Measurements from ENCODE around the gene PTGIS.

DNA sequence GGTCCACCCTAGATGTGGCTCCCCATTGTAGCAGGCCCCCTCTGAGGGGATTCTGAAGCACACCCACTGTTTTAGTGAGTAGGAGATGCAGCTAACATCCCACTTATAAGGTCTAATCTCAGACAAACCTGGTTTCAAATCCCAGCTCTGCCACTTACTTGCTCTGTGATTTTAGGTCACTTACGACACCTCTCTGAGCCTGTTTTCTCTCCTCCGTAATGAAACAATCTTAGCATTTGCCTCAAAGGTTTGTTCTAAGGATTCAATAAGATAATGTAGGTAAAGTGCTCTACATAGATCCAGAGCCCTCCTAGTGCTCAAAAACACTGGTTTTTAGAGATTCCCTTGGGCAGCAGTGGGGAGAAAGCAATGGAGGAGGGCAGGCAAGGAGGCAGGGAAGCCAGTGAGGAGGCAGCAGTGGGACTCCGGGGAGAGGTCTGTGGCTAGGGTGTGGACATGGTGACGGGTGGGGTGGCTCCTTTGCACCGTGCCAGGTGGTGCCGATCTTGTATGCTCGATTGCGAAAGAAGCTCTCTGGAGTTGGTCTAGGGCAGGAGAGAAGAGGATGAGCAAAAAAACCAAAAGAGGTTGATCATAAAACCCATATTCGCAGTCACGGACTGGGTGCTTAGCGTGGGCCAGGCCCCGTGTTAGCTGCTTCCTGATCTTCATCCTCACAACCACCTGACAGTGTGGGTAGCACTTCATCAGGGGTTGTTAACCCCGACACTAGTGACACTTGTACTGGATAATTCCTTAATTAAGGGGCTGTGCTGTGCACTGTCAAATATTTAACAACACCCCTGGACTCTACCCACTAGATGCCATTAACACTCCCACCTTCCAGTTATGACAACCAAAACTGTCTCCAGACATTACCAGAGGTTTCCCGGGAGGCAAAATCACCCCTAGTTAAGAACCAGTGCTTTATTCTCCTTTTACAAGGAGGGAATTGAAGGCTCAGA is 16.8 kb upstream of the PTGIS start:
- TF ChIP-seq, protein P1, sequence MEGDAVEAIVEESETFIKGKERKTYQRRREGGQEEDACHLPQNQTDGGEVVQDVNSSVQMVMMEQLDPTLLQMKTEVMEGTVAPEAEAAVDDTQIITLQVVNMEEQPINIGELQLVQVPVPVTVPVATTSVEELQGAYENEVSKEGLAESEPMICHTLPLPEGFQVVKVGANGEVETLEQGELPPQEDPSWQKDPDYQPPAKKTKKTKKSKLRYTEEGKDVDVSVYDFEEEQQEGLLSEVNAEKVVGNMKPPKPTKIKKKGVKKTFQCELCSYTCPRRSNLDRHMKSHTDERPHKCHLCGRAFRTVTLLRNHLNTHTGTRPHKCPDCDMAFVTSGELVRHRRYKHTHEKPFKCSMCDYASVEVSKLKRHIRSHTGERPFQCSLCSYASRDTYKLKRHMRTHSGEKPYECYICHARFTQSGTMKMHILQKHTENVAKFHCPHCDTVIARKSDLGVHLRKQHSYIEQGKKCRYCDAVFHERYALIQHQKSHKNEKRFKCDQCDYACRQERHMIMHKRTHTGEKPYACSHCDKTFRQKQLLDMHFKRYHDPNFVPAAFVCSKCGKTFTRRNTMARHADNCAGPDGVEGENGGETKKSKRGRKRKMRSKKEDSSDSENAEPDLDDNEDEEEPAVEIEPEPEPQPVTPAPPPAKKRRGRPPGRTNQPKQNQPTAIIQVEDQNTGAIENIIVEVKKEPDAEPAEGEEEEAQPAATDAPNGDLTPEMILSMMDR (optimal IDR thresholded peaks at IDR 0.05 in 1 of 3, IDR thresholded peaks at IDR 0.05 in 1 of 3, conservative IDR thresholded peaks at IDR 0.05 in 1 of 3; ENCODE audit: extremely low read depth in 1 of 3, insufficient read depth in 2 of 3, low read length in 3 of 3) = no peak
- TF ChIP-seq EZH2 (IDR thresholded peaks at IDR 0.05; ENCODE audit: low read length) = no peak

All from keratinocyte (primary cell).